IMR-90 (cell line): ENCODE measurements around the gene AVPR1B.

Experiments
- BHLHE40 ChIP-seq: fragments of 150-350 bp; IDR thresholded peaks from 2 replicates; pipeline ENCODE4 v1.6.1; 2016; ENCODE audit warnings: mild to moderate bottlenecking, low read depth, low read length
- CEBPB ChIP-seq: IDR thresholded peaks from 2 replicates; pipeline ENCODE4 v1.6.1; 2012; ENCODE audit warnings: low read depth, low read length, improper control_type of control experiment
- FOS ChIP-seq: fragments of 150-350 bp; IDR thresholded peaks from 2 replicates; pipeline ENCODE4 v1.6.1; 2016; ENCODE audit warnings: low read depth, low read length
- MAZ ChIP-seq: IDR thresholded peaks from 2 replicates; pipeline ENCODE4 v1.6.1; 2012; ENCODE audit warnings: low read depth, mild to moderate bottlenecking, low read length, improper control_type of control experiment, moderate library complexity, borderline replicate concordance
- MXI1 ChIP-seq: IDR thresholded peaks from 2 replicates; pipeline ENCODE4 v1.6.1; 2012; ENCODE audit warnings: low read depth, mild to moderate bottlenecking, low read length, moderate library complexity, borderline replicate concordance
- NFE2L2 ChIP-seq: fragments of 150-350 bp; IDR thresholded peaks from 2 replicates; pipeline ENCODE4 v1.6.1; 2016; ENCODE audit warnings: low read depth, mild to moderate bottlenecking, low read length
- POLR2A ChIP-seq: IDR thresholded peaks from 2 replicates; pipeline ENCODE4 v1.6.1; 2012; ENCODE audit warnings: mild to moderate bottlenecking, low read depth, low read length
- RAD21 ChIP-seq: IDR thresholded peaks from 2 replicates; pipeline ENCODE4 v1.6.1; 2012; ENCODE audit warnings: low read length, improper control_type of control experiment
- RCOR1 ChIP-seq: IDR thresholded peaks from 2 replicates; pipeline ENCODE4 v1.6.1; 2012; ENCODE audit warnings: mild to moderate bottlenecking, low read length, improper control_type of control experiment; ENCODE audit not compliant: insufficient replicate concordance
- RFX5 ChIP-seq: IDR thresholded peaks from 2 replicates; pipeline ENCODE4 v1.8.0; 2012; ENCODE audit warnings: low read depth, mild to moderate bottlenecking, low read length, moderate library complexity
- SMC3 ChIP-seq: fragments of 150-350 bp; IDR thresholded peaks from 2 replicates; pipeline ENCODE4 v1.6.1; 2016; ENCODE audit warnings: low read depth, mild to moderate bottlenecking, antibody characterized with exemption, low read length, moderate library complexity
- TF ChIP-seq, protein P1 (sequence below): conservative IDR thresholded peaks from 2 replicates; pipeline ENCODE4 v1.5.1; 2012; ENCODE audit warnings: mild to moderate bottlenecking, low read depth, low read length, improper control_type of control experiment
- TF ChIP-seq, protein P2 (sequence below): fragments of 150-350 bp; IDR thresholded peaks from 2 replicates; pipeline ENCODE4 v1.6.1; 2017; ENCODE audit warnings: mild to moderate bottlenecking, antibody characterized with exemption, low read length, low read depth

DNA sequence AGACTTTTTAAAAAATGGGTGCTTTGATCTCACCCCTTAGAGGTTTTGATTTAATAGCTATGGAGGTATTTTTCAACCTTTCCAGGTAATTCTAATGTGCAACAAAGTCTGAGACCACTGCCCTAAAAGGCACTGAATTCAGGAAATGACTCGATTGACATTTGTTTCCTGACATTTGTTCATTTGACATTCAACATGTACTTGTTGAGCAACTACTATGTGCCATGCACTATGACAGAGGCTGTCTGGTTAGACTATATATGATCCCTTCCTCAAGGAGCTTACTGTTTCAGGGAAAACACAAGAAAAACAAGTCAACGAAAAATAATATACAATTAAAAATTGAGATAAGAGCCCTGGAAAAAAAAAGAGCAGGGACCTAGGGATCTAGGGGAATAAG lies 25.6 kb upstream of the AVPR1B start:
- TF ChIP-seq POLR2A (no peak), SMC3 (no peak), MAZ (no peak), RAD21 (no peak), RCOR1 (no peak), RFX5 (no peak), FOS (no peak), NFE2L2 (no peak), CEBPB (no peak), MXI1 (no peak), BHLHE40 (no peak)
- TF ChIP-seq, protein P1, sequence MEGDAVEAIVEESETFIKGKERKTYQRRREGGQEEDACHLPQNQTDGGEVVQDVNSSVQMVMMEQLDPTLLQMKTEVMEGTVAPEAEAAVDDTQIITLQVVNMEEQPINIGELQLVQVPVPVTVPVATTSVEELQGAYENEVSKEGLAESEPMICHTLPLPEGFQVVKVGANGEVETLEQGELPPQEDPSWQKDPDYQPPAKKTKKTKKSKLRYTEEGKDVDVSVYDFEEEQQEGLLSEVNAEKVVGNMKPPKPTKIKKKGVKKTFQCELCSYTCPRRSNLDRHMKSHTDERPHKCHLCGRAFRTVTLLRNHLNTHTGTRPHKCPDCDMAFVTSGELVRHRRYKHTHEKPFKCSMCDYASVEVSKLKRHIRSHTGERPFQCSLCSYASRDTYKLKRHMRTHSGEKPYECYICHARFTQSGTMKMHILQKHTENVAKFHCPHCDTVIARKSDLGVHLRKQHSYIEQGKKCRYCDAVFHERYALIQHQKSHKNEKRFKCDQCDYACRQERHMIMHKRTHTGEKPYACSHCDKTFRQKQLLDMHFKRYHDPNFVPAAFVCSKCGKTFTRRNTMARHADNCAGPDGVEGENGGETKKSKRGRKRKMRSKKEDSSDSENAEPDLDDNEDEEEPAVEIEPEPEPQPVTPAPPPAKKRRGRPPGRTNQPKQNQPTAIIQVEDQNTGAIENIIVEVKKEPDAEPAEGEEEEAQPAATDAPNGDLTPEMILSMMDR, result no peak
- TF ChIP-seq, protein P2, sequence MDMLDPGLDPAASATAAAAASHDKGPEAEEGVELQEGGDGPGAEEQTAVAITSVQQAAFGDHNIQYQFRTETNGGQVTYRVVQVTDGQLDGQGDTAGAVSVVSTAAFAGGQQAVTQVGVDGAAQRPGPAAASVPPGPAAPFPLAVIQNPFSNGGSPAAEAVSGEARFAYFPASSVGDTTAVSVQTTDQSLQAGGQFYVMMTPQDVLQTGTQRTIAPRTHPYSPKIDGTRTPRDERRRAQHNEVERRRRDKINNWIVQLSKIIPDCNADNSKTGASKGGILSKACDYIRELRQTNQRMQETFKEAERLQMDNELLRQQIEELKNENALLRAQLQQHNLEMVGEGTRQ, result no peak
